PFSK-1 (cell line): Measurements from ENCODE around the gene MAN1C1.

ENCODE experiments used
- POLR2AphosphoS5 ChIP-seq: IDR thresholded peaks from 2 replicates; pipeline ENCODE4 v1.6.1; 2012; ENCODE audit warnings: low read depth, mild to moderate bottlenecking, control low read depth, low read length, moderate library complexity
- SIN3A ChIP-seq: IDR thresholded peaks from 2 replicates; pipeline ENCODE4 v1.6.1; 2012; ENCODE audit warnings: mild to moderate bottlenecking, low read length, moderate library complexity, borderline replicate concordance; ENCODE audit not compliant: insufficient read depth

DNA sequence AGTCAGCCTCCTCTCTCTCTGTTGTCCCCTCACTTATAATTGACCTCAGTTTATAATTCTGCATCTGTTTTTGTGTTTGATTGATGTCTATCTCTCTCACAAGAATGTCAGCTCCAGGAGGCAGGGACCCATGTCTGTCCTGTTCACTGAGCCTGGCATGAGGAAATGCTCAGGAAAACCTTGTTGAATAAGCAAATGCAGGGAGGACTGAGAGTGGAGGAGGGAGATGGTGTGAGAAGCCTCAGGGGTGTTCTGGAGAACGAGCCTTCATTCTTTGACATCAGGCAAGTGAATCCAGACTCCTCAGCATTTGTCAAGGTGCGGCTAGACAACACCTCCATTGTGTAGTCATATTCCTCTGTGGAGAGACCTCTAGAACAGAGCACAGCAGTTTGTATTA, 45.5 kb downstream of the MAN1C1 start:
- TF ChIP-seq POLR2AphosphoS5 (no peak), SIN3A (no peak)
